Suprapubic skin (tissue), 4 donors: ENCODE measurements around the gene GALNT13. TPM values are rescaled to one million over a fixed set of nuclear protein-coding genes. Genes with fewer than 3 reads are reported as not detected.

ENCODE experiments used
- DNase-seq, 2 donors: peaks; one replicate each; pipeline ENCODE4 v3.0.0-alpha.2; 2019; ENCODE audit warnings: low spot score in 2 of 2
- H3K27ac ChIP-seq: fragments of 200-600 bp; sonication (generic); one replicate; pipeline ENCODE4 v1.5.1; 2019
- H3K27me3 ChIP-seq: fragments of 200-600 bp; sonication (generic); one replicate; pipeline ENCODE4 v1.5.1; 2019
- H3K36me3 ChIP-seq: fragments of 200-600 bp; sonication (generic); one replicate; pipeline ENCODE4 v1.5.1; 2019
- H3K4me1 ChIP-seq: fragments of 200-600 bp; sonication (generic); one replicate; pipeline ENCODE4 v1.5.1; 2019
- H3K4me3 ChIP-seq: fragments of 200-600 bp; sonication (generic); one replicate; pipeline ENCODE4 v1.5.1; 2019; ENCODE audit warnings: mild to moderate bottlenecking
- H3K9me3 ChIP-seq: fragments of 200-600 bp; sonication (generic); one replicate; pipeline ENCODE4 v1.5.1; 2019
- EP300 ChIP-seq: sonication (generic); formaldehyde crosslinking; IDR thresholded peaks from one replicate; pipeline ENCODE4 v1.6.1; 2017; ENCODE audit warnings: antibody characterized with exemption
- total RNA-seq, 4 donors: library from RNA; depleted of rRNA; stranded (reverse); fragments of >200 nt; gene quantifications; one replicate each; pipeline ENCODE4 v1.1.0, GENCODE V29; 2016

GALNT13 gene
- total RNA-seq, 4 donors from 2014 or later: 0.19 to 0.97 (median 0.54) TPM

DNA sequence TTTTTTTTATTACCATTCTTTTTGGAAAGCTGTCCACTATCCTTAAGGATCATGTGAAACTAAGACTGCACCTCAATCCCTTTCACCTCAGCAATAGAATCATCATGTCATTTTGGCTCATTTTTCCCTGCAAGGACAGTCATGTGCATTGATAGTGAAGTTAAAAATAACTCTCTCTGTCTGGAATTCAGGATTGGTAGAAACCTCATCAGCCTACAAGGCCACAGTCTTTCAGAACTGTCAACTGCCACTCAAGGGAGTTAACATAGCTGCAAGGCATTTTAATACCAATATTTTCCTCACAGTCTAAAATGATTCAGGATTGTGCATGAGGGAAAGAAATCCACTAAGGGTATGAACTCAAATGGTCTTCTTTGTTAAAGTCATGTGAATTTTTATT lies 625.3 kb downstream of the GALNT13 start:
- Histone ChIP-seq H3K4me3 (no peak overlapping the region), H3K36me3 (no peaks in the 10 kb centered on the region), H3K4me1 (no peaks in the 10 kb centered on the region), H3K27me3 (no peaks in the 10 kb centered on the region), H3K9me3 (no peaks in the 10 kb centered on the region), H3K27ac (no peak overlapping the region)
- DNase-seq: no peak
- no peak for TF ChIP-seq EP300
